Peyer's patch (tissue), 4 donors: Measurements from ENCODE around the gene FLRT1. TPM values are rescaled to one million over a fixed set of nuclear protein-coding genes. Genes with fewer than 3 reads are reported as not detected.

Experiments used
- DNase-seq, 3 donors: peaks; one replicate each; pipeline ENCODE4 v3.0.0-alpha.2; 2017 to 2019
- H3K27ac ChIP-seq, 4 donors: fragments of 200-600 bp; sonication (generic); one replicate each; pipeline ENCODE4 v1.5.1; 2016 to 2019
- H3K27me3 ChIP-seq, 2 donors: fragments of 200-600 bp; sonication (generic); one replicate each; pipeline ENCODE4 v1.5.1; 2019
- H3K36me3 ChIP-seq, 3 donors: fragments of 200-600 bp; sonication (generic); one replicate each; pipeline ENCODE4 v1.5.1; 2016 to 2019
- H3K4me1 ChIP-seq, 4 donors: fragments of 200-600 bp; sonication (generic); one replicate each; pipeline ENCODE4 v1.5.1; 2016 to 2019
- H3K4me3 ChIP-seq, 4 donors: fragments of 200-600 bp; sonication (generic); 1 replicate in 3 of 4; 2 replicates in 1 of 4; pipeline ENCODE4 v1.5.1; 2016 to 2019; ENCODE audit warnings: mild to moderate bottlenecking in 1 of 4
- H3K9me3 ChIP-seq, 4 donors: fragments of 200-600 bp; sonication (generic); one replicate each; pipeline ENCODE4 v1.5.1; 2016 to 2019; ENCODE audit warnings: mild to moderate bottlenecking in 1 of 4
- POLR2A ChIP-seq, 2 donors: fragments of 450-650 bp; IDR thresholded peaks; one replicate each; pipeline ENCODE4 v1.5.1; 2017; ENCODE audit warnings: antibody characterized with exemption in 2 of 2, mild to moderate bottlenecking in 2 of 2, moderate library complexity in 2 of 2
- total RNA-seq, 4 donors: library from RNA; depleted of rRNA; stranded (reverse); fragments of >200 nt; gene quantifications; one replicate each; pipeline ENCODE4 v1.1.0, GENCODE V29; 2016
- TF ChIP-seq, protein P1 (sequence below), 6 experiments: fragments of 450-650 bp in 4 of 6; fragments of 200-600 bp in 2 of 6; sonication (generic) in 1 of 6; IDR thresholded peaks; one replicate each; pipeline ENCODE4 v1.5.1; 2017 to 2019; ENCODE audit warnings: antibody characterized with exemption in 6 of 6, mild to moderate bottlenecking in 3 of 6, moderate library complexity in 1 of 6

FLRT1 gene
- total RNA-seq, 4 donors from 2014 or later: 0.27 TPM; not detected in 3

DNA sequence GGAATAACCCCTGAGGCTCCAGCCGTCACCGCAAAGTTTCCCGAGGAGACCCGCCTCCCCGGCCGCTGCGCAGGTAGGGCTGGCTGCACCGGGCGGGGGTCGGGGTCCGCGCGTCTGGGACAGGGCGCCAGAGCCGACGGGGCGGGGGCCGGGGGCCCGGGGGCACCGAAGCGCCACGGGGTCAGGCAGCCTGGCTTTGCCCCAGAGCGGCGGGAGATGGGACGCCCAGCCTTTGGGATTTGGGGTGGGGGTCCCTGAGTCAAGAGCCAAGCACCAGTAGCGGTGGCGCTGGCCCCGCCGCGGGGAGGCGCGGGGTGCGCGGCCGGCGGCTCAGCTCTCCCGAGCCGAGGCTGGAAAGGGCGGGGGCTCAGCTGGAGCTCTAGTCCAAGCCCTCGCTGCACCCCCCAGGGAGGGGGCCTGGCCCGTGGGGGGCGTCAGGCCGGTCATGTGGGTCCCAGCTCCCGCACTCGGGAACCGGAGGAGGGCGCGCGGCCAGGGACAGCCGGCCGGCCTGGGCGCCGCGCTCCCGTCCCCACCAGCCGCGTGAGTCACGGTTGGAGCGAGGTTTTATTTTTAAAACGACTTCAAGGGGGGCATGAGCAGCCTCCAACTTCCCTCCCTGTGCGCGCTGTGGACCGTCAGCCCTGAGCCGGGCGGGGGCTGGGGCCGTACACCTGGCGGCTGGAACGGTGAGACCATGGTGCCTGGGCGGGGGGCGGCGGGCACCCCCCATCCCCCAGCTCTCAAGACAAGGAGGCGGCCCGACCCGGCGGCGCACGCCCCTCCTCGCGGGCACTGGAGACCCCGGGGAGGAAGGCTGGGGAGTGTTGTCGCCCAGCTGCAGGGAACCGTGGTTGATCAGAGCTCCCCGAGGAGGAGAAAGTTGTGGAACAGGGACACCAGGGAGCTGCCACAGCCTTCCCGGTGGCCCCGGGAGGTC, 626 bp downstream of the FLRT1 start:
- H3K4me1 ChIP-seq: peaks cover 0 to 17% (median 4%) of the 10 kb centered on the region in 4 donors
- TF ChIP-seq POLR2A (IDR thresholded peaks at IDR 0.05): no peak
- TF ChIP-seq, protein P1, sequence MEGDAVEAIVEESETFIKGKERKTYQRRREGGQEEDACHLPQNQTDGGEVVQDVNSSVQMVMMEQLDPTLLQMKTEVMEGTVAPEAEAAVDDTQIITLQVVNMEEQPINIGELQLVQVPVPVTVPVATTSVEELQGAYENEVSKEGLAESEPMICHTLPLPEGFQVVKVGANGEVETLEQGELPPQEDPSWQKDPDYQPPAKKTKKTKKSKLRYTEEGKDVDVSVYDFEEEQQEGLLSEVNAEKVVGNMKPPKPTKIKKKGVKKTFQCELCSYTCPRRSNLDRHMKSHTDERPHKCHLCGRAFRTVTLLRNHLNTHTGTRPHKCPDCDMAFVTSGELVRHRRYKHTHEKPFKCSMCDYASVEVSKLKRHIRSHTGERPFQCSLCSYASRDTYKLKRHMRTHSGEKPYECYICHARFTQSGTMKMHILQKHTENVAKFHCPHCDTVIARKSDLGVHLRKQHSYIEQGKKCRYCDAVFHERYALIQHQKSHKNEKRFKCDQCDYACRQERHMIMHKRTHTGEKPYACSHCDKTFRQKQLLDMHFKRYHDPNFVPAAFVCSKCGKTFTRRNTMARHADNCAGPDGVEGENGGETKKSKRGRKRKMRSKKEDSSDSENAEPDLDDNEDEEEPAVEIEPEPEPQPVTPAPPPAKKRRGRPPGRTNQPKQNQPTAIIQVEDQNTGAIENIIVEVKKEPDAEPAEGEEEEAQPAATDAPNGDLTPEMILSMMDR (IDR thresholded peaks at IDR 0.05): no peak
- H3K36me3 ChIP-seq: no peaks in the 10 kb centered on the region
- H3K4me3 ChIP-seq: peak overlapping the region in 3 of 4 donors; percentile 15 to 50 (median 29)
- H3K9me3 ChIP-seq: no peaks in the 10 kb centered on the region
- DNase-seq: no peak
- H3K27me3 ChIP-seq: peaks cover 0 to 16% of the 10 kb centered on the region in 2 donors
- no peak overlapping the region for H3K27ac ChIP-seq

DNA sequence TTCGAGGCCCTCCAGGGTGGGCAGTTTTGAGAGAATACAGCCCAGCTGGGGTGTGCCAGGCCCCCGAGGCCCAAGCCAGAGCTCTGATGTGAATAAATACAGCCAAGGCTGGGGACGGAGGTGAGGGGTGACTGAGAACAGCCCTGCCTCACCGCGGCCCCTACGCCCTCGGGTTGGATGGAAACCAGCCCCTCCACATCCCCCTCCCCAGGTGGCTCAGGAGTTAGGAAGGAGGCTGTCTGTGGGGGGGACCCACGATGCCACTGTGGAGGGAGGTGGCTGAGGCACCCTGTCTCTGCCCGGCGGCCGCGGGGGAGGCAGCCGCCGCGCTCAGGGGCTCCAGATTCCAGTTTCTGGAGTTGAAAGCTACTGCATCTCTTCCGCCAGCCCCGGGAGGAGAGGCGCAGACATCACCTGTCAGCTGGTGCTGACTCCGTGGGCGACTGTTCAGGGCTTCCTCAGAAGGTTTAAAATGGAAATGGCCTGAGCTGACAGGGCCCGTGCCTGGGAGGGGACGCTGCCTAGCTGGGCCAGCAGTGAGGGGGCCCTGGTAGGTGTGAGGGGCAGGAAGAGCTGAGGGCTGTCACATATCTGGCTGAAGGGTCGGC, 1.4 kb downstream of the FLRT1 start:
- Histone ChIP-seq H3K36me3 (no peaks in the 10 kb centered on the region), H3K27ac (no peak overlapping the region), H3K4me1 (peaks cover 0 to 17% (median 4%) of the 10 kb centered on the region in 4 donors), H3K9me3 (no peaks in the 10 kb centered on the region), H3K27me3 (peaks cover 0 to 16% of the 10 kb centered on the region in 2 donors), H3K4me3 (no peak overlapping the region)
- DNase-seq: no peak
- TF ChIP-seq POLR2A (IDR thresholded peaks at IDR 0.05): no peak
- TF ChIP-seq, protein P1 (IDR thresholded peaks at IDR 0.05): no peak

DNA sequence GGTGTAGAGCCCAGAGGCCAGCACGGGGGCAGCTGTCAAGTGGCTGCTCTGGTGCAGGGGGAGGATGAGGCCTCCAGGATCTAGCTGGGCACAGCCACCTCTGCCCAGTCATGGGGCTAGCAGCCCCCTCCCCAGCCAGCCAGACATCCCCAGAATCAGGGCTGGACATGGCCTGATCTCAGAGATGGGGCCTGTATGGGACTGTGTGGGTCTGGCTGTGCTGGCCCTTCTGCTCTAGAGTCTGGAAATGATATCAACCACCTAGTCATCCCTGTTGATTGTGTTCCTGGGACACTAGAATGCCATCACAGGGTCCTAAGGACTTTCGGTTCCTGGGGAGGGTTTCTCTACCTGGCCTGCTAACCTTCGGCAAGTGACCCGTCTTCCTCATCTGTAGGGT, 2.8 kb downstream of the FLRT1 start:
- Histone ChIP-seq H3K4me3 (no peak overlapping the region), H3K36me3 (no peaks in the 10 kb centered on the region), H3K27me3 (peaks cover 0 to 16% of the 10 kb centered on the region in 2 donors), H3K4me1 (peaks cover 0 to 17% (median 4%) of the 10 kb centered on the region in 4 donors), H3K9me3 (no peaks in the 10 kb centered on the region), H3K27ac (no peak overlapping the region)
- TF ChIP-seq, protein P1 (IDR thresholded peaks at IDR 0.05): no peak
- TF ChIP-seq POLR2A (IDR thresholded peaks at IDR 0.05): no peak
- DNase-seq: no peak

DNA sequence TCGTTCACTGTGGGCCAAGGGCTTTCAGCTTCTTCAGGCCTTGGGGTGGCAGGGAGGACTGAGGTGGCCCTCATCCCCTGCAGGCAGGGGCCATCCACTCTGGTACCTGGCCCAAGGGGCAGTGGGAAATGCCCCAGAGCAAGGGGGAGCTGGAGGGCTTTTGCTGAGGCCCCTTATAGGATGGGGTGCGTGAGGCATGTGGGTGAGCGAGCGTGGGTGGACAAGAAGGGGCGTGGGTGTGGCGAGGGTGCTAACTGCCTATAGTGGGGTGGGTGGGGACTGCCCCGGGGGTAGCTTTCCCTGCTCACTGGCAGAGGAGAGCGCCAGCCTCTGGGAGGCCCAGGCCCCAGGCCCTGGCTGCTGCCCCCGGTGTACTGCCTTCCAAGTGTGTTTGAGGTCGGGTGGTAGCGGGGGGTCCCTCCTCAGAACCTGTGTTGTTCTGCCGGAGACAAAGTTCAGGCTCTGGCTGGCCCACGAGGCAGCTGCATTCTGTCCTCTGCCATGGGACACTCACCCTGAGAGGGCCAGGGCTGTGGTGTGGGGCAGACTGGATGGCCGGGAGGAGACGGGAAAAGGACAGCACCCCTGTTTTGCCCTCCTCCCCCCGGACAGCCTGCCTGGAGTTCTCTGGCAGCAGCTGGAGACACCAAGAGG, 3.4 kb downstream of the FLRT1 start:
- H3K36me3 ChIP-seq: no peaks in the 10 kb centered on the region
- H3K27me3 ChIP-seq: peaks cover 0 to 16% of the 10 kb centered on the region in 2 donors
- DNase-seq: no peak
- no peak overlapping the region for H3K27ac ChIP-seq
- no peaks in the 10 kb centered on the region for H3K9me3 ChIP-seq
- no peak overlapping the region for H3K4me3 ChIP-seq
- TF ChIP-seq, protein P1 (IDR thresholded peaks at IDR 0.05): no peak
- no peak for TF ChIP-seq POLR2A (IDR thresholded peaks at IDR 0.05)
- H3K4me1 ChIP-seq: peaks cover 0 to 17% (median 4%) of the 10 kb centered on the region in 4 donors

DNA sequence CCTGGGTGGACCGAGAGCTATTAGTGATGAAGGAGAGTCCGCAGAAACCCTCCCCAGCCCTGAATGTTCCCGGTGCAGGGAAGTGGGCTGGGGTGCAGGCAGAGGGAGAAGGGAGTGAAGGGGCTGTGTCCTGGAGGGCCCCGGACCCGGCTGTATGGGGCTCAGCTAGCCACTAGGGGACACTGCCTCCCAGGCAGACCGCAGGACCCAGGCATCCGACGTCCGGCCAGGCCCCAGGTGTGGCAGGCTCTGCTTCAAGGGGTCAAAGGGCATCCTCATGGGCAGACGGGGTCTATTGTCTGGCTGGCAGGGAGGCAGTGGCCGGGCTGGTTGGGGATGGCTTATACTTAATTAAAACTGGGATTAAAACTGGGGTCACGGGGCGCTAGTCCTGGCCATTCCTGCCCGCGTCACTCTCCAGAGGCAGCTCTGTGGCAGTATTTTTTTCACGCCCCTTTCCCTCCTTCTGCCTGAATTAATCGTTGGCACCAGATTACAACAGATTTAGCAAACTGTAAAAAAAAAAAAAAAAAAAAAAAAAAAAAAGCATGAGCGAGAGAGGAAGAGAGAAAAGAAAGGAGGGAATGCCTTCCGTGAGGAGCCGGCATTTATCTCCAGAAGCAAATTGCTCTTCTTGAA, 5.1 kb downstream of the FLRT1 start:
- H3K4me3 ChIP-seq: no peak overlapping the region
- DNase-seq: no peak
- peaks cover 0 to 10% (median 4%) of the 10 kb centered on the region in 4 donors for H3K4me1 ChIP-seq
- peaks cover 0 to 8% of the 10 kb centered on the region in 2 donors for H3K27me3 ChIP-seq
- TF ChIP-seq POLR2A (IDR thresholded peaks at IDR 0.05): no peak
- TF ChIP-seq, protein P1 (IDR thresholded peaks at IDR 0.05): peak in 3 of 6 experiments; percentile 7 to 19 (median 14)
- H3K36me3 ChIP-seq: no peaks in the 10 kb centered on the region
- no peaks in the 10 kb centered on the region for H3K9me3 ChIP-seq
- no peak overlapping the region for H3K27ac ChIP-seq
